ENCODE measurements around the gene UNC5B. TPM values are rescaled to one million over a fixed set of nuclear protein-coding genes. Genes with fewer than 3 reads are reported as not detected.

Gene UNC5B
- total RNA-seq, 4 donors from 2014 or later, result 5.3 to 26.6 (median 17.7) TPM

DNA sequence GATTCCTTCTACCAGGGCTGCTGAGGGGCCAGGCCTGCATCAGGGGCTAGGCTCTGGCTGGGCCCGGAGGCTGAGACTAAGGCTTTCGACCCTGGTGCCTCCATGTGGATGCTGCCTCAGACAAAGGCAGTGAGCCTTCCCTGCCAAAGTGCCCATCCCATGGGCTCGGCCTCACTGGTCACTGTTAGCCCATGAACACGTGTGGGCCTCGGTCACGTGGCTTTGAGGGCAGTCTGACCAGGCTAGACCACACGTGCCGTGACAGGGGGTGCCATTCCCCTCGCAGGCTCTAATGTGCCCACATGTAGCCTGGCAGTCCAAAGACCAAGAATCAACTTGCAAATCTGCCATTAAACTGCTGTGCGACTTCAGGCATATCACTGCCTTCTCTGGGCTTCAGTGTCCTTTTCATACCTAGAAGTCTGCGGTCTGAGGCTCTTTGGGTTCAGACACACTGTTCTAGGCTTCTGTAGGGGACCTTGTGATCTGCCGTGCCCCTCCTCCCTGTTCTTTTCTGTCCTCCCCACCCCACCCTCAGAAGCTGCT, 89.1 kb downstream of the UNC5B start:
- Histone ChIP-seq H3K27ac (no peak overlapping the region), H3K36me3 (no peaks in the 10 kb centered on the region), H3K27me3 (no peaks in the 10 kb centered on the region), H3K4me1 (no peaks in the 10 kb centered on the region), H3K9me3 (no peaks in the 10 kb centered on the region), H3K4me3 (no peak overlapping the region)
- TF ChIP-seq, protein P1, sequence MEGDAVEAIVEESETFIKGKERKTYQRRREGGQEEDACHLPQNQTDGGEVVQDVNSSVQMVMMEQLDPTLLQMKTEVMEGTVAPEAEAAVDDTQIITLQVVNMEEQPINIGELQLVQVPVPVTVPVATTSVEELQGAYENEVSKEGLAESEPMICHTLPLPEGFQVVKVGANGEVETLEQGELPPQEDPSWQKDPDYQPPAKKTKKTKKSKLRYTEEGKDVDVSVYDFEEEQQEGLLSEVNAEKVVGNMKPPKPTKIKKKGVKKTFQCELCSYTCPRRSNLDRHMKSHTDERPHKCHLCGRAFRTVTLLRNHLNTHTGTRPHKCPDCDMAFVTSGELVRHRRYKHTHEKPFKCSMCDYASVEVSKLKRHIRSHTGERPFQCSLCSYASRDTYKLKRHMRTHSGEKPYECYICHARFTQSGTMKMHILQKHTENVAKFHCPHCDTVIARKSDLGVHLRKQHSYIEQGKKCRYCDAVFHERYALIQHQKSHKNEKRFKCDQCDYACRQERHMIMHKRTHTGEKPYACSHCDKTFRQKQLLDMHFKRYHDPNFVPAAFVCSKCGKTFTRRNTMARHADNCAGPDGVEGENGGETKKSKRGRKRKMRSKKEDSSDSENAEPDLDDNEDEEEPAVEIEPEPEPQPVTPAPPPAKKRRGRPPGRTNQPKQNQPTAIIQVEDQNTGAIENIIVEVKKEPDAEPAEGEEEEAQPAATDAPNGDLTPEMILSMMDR (IDR thresholded peaks at IDR 0.05), result no peak
- TF ChIP-seq POLR2A (IDR thresholded peaks at IDR 0.05), result no peak
- intact Hi-C loops (cut with DNase I; ENCODE audit: low total_unique reads), result loop anchor here (5.0 kb wide), 1 partner anchor 321 kb away; no protein-coding TSS in a partner anchor
- DNase-seq, result no peak

DNA sequence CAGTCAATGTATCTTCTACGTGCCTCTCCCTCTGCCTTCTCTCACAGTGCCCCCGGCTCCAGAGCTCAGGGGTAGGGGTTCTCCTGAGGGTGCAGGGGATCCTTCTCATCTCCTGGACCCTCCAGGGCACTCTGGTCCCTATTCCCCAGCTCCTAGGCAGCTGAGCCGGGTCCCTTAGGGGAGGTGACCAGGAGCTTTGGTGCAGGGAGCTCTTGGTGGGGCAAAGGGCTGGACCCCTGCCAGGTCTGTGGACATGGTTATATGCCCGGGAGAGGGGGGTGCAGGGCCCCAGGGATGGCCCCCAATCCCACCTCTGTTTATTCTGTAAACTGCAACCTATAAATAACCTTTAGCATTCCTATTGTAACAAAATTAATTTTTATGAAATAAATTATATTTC, 90.1 kb downstream of the UNC5B start:
- H3K27ac ChIP-seq, result no peak overlapping the region
- no peaks in the 10 kb centered on the region for H3K9me3 ChIP-seq
- H3K27me3 ChIP-seq, result no peaks in the 10 kb centered on the region
- intact Hi-C loops (cut with DNase I; ENCODE audit: low total_unique reads), result loop anchor here (5.0 kb wide), 1 partner anchor 320 kb away; no protein-coding TSS in a partner anchor
- H3K4me1 ChIP-seq, result no peaks in the 10 kb centered on the region
- no peak overlapping the region for H3K4me3 ChIP-seq
- TF ChIP-seq, protein P1 (IDR thresholded peaks at IDR 0.05), result no peak
- TF ChIP-seq POLR2A (IDR thresholded peaks at IDR 0.05), result no peak
- no peaks in the 10 kb centered on the region for H3K36me3 ChIP-seq
- DNase-seq, result no peak

DNA sequence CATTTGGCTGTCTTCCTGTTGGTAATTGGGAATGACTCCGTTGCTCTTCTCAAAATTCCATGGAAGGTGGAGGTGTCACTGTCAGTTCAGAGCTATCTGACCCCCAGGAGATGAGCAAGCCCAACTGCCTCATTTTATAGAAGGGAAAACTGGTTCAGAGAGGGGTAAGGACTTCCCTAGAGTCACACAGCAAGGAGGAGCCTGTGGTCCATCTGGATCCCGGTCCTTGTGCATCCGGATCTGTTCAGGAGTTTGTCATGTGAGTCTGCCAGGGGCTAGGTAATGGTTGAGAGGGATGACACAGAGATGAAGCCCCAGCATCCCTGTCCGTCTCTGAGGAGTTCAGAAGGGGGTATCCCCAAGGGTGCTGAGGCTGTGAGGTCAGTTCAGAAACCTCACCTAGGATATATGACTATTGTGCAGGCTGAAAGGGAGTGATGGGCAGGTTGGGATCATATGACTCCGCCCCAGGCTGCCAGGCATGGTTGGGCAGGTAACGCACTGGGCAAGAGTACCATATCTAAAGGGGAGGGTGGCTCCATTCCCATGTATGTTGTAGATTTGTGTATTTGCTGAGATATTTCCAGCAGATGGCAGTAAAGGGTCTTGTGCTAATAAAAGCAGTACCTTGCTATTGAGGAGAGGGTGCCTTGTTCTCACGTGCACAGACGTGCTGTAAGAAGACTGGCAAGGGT, 90.7 kb downstream of the UNC5B start:
- intact Hi-C loops (cut with DNase I; ENCODE audit: low total_unique reads), result loop anchor here (5.0 kb wide), 1 partner anchor 319 kb away; no protein-coding TSS in a partner anchor
- no peak for DNase-seq
- TF ChIP-seq, protein P1 (IDR thresholded peaks at IDR 0.05), result peak; percentile 48 to 52 (median 51)
- TF ChIP-seq POLR2A (IDR thresholded peaks at IDR 0.05), result no peak
- Histone ChIP-seq H3K9me3 (no peaks in the 10 kb centered on the region), H3K4me3 (no peak overlapping the region), H3K4me1 (no peaks in the 10 kb centered on the region), H3K27me3 (no peaks in the 10 kb centered on the region), H3K27ac (no peak overlapping the region), H3K36me3 (no peaks in the 10 kb centered on the region)

DNA sequence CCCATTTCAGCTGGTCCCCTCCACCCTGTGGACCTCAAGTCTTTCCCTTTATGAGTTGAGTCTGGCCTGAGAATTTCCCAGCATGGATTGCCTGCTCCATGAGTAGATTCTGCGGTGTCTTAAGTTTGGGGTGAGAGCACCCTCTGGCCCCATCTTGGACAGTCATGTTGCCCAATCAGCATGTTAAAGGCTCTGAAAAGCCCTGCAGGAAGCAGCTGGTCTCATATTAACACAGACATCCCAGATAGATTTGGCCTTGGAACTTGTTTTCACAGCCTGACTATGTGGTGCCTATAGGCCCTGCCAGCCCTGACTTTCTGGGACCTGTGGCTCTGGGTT, 91.2 kb downstream of the UNC5B start:
- intact Hi-C loops (cut with DNase I; ENCODE audit: low total_unique reads), result loop anchor here (5.0 kb wide), 1 partner anchor 319 kb away; no protein-coding TSS in a partner anchor
- Histone ChIP-seq H3K36me3 (no peaks in the 10 kb centered on the region), H3K4me1 (no peaks in the 10 kb centered on the region), H3K9me3 (no peaks in the 10 kb centered on the region), H3K27ac (no peak overlapping the region), H3K27me3 (no peaks in the 10 kb centered on the region), H3K4me3 (no peak overlapping the region)
- TF ChIP-seq POLR2A (IDR thresholded peaks at IDR 0.05), result no peak
- TF ChIP-seq, protein P1 (IDR thresholded peaks at IDR 0.05), result peak in 1 of 4 experiments; percentile 3
- no peak for DNase-seq

DNA sequence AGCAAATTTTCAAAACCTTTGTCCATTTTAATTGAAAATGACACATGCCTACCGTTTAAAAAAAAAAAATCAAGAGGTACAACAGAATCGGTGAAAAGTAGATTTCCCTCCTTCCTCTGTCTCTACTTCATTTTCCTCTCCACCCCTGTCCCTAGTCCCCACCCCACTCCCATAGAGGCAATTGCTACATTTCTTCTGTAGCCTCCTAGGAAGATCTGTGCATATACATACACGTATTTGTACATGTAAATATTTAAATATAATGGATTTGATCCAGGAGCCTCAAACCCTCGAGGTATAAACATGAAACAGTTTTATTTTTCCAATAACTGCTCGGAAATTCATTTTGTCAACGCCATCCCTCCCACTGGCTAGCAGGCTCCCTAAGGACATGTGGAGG, 92.5 kb downstream of the UNC5B start:
- H3K27me3 ChIP-seq, result no peaks in the 10 kb centered on the region
- no peaks in the 10 kb centered on the region for H3K4me1 ChIP-seq
- intact Hi-C loops (cut with DNase I; ENCODE audit: low total_unique reads), result loop anchor here (5.0 kb wide), 1 partner anchor 317 kb away; no protein-coding TSS in a partner anchor
- no peak overlapping the region for H3K27ac ChIP-seq
- no peaks in the 10 kb centered on the region for H3K36me3 ChIP-seq
- TF ChIP-seq, protein P1 (IDR thresholded peaks at IDR 0.05), result no peak
- no peak for TF ChIP-seq POLR2A (IDR thresholded peaks at IDR 0.05)
- H3K9me3 ChIP-seq, result no peaks in the 10 kb centered on the region
- no peak overlapping the region for H3K4me3 ChIP-seq
- no peak for DNase-seq
